Skeletal muscle cell (primary cell): ENCODE data around the gene CIB4.
"Not testable (repeated sequence)": the region's sequence is repeated elsewhere in the genome, so short reads cannot be mapped to it uniquely, and the experiment has no call there.

Source experiments
- DNase-seq: peaks from one replicate; pipeline ENCODE4 v3.0.0-alpha.2; 2010; ENCODE audit warnings: low read depth
- H3K4me3 ChIP-seq: 2 replicates; pipeline ENCODE4 v1.5.1; 2011; ENCODE audit warnings: low read depth, mild to moderate bottlenecking, control low read depth, low read length, moderate library complexity

Gene CIB4

DNA sequence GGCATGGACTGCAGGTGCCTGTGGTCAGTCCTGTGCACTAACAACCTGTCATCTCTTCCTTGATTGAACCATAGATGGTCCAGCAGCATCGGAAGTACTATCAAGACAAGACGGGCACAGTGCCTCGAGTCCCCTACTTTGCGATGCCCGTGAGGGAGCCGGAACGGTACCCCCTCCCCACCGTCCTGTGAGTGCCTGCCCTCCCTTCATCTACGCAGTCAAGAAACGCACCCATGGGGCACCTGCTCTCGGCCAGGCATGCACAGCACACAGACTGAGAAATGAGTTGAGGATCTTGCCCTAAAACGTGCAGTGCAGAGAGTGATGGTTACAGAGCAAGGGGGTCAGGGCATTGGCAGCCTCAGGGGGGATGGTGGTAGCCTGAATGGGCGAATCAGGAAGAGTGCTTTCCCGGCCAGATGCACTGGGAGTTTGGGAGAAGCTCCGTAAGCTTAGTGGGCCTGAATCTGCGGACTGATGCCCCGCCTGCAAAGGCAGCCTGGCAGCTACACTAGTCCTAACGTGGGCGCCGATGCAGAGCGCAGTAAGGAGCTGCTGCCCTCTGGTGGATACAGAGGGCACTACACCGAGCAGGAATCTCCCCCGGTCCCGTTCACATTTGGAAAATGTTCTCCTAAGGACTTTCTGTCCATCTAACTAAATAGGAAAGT lies 63.6 kb downstream of the CIB4 start:
- DNase-seq, result peak; percentile 4

DNA sequence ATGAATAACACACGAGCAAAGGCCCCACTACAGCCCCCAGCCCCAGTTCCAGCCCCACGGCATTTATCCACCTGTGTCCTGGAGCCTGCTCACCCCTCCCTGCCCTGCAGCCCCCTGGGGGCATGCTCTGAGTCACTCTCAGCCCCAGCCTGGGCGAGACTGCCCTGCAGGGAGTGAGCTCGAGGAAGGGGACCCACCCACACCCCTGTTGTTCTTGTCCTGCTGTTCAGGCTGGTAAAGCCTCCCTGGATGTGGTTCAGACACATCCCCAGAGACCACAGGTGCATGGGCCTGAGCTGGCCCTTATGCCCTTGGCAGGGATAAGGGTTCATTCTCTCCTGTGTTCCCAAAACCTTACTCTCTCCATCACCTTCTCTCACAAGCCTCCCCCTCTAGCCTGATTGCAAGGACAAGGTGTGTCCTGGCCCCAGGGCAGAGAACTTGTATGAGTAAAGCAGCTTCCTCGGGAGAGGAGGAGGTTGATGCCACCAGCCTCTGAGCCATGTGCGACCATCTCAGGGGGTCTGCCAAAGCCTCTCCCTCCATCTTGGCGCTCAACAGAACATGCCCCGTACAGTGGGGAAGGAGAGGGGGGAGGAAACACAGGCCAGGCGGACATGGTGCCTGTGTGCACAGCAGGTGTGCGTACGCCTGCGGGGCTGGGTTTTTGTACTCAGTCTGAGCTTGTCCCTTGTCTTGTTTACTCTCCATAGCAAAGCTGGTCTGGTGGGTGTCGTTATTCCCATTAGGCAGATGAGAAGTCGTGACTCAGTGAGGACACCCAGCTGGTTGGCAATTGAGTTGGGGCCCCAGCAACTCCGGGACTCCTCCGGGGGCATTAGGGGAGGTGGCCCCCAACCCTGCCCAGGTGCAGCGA lies 64.4 kb downstream of the CIB4 start:
- no peak overlapping the region for H3K4me3 ChIP-seq
- no peak for DNase-seq

More for the DNA sequence above, 63.6 kb downstream of the CIB4 start:
- no peak overlapping the region for H3K4me3 ChIP-seq

DNA sequence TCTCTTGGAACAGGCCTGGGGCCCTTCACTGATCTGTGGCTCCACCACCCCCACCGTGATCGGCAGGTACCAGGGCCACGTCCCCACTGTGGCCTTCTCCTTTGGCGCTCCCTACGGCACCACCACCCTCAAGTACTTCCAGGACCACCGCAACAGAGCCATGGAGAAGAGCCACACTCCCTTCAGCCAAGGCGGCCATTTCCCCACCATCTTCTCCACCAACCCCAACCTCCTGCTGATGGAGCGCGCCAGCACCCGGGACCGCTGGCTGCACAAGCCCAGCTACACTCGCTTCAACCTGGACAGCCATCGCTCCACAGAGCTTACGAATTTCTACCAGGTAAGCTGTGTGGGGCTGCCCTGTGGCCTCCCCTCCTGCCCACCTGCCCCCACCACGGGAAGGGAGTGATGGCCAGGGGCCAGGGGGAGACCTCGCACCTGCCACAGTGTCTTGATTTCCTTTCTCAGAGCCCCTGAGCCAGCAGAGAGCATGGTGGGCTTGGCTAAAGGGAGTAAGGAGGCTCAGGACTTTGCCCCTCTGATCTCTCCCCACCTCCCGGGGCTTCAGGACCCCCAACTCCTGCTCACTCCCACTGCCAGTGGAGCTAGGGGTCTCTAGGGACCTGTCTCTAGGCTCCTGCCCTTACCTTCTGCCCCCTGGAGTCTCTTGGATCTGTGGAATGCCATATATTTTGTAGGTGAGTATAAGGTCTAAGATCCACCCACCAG lies 65.2 kb downstream of the CIB4 start:
- H3K4me3 ChIP-seq, result no peak overlapping the region
- DNase-seq, result no peak

DNA sequence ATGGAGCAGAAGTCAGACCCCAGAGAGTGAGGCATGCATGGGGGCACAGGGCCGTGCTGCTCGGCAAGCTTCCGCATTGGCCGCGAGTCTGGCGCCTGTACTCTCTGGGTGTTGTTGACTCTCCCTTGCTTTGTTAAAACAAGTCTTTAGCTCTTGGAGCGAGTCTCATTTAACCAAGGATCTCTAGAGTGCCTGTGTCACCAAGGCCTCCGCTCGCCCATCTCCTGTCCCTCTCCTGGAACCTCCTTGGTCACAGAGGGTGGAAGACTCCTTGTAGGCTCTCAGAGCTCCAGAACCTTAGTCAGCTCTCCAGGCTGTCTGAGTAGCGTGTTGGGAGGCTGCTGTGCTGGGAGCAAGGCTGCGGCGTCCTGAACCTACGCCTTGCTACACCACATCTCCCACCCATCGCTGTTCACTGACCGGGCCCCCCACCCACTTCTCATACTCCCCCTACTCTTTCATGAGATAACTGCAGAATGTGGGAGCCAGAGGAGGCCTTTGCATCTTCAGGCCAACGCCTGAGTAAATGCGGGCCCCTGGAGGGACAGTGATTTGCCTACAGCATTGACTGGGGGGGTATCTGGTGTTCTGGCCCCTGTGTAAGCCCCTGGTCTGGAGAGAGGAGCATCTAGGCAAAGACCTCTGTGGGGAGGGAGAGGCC lies 66.1 kb downstream of the CIB4 start:
- H3K4me3 ChIP-seq, result no peak overlapping the region
- DNase-seq, result no peak

DNA sequence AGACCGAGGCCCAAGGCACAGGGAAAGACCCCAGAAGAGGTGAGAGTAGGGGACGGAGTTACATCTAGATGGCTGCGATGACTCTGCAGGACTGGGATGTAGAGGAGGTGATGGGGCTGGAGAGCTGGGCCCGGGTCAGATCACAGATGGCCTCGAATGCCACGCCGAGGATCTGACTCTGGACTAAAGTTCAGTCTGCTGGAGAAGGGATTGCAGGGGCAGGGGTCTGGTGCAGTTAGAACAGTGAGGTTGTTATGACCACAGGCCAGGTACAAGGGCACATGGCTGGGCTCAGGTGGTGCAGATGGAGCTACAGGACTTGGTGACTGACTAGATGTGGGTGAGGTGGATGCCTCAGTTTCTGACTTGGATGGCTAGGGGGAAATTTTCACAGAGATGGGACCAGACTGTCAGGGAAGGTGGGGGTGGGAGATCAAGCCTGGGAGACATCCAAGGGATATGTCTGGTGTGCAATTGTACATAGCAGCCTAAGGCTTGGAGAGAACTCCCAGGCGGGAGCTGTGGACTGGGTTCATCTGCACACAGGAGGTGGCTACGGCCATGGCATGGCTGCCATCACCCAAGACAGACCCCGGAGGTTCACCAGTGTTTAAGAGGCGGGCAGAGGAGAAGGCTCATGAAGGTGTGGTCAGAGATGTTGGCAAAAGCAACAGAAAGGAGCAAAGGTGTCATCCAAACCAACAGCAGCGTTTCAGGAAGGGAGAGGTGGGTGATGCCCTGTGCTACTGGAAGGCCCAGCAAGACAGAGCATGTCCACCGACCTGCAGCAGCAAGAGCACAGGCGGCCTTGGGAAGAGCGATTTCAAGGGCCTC lies 66.9 kb downstream of the CIB4 start:
- H3K4me3 ChIP-seq, result no peak overlapping the region
- DNase-seq, result no peak

DNA sequence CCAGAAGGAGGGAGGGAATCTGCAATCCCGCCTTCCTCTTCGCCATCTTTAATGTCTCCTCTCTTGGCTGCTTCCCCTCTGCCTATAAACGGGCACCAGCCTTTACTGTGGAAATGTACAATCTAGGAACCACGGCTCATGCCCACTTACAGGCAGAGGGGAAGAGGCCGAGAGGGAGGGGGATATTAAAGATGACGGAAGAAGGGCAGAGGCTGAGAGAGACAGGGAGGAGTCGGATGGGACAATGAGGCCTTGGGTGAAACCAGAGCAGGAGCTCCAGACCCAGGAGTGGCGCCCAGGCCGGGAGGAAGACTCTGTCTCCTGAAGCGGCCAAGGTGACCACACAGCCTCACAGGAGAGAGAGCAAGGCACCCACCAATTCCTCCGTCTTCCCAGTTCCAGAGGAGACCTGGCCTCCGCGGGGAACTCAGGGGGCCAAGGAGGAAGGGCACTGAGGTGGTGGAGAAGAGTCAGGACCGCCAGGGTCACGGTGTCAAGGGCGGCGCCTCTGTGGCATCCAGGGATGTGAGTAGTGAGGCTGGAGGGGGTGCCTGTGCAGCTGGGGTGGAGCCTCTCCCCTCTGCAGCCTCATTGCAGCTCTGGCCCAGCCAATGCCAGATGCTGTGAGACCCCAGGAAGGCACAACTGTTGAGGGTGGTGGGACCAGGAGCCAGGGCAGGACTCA lies 67.8 kb downstream of the CIB4 start:
- no peak for DNase-seq
- H3K4me3 ChIP-seq, result no peak overlapping the region

DNA sequence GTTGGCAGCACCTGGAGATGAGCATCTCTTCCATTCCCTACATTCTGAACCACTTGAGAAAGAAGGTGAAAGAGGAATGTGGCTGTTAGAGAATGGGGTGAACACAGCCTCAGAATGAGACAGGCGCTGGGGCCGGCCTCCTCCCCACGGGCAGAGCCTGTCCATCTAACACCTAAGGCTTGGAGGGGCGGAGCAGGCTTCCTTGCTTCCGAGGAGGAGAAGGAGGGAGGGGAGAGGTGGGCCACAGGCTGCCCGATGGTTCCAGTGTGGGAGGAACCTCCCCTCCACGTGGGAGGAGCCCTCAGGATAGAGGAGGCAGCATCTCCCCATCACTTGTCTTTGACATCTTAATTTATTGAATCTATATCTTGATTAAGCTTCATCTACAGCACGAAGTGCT lies 68.6 kb downstream of the CIB4 start:
- no peak overlapping the region for H3K4me3 ChIP-seq
- no peak for DNase-seq

DNA sequence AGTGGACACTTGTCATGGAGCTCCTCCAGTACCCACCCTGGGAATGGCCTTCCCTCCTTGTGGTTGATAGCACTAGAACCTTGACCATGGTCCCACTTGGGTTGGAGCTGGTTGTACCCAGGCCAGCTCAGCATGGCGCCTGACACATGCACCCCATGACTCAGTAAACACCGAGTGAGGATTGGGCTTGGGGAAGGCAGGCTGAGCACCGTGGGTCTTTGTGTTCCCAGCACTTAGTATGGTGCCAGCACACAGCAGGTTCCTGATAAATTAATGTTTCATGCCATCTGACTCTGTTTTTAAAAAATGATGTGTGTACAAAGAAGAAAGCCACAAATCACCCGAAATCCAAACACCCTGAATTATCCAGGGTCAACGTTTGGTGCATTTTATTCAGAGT lies 69.8 kb downstream of the CIB4 start:
- no peak overlapping the region for H3K4me3 ChIP-seq
- DNase-seq, result no peak

DNA sequence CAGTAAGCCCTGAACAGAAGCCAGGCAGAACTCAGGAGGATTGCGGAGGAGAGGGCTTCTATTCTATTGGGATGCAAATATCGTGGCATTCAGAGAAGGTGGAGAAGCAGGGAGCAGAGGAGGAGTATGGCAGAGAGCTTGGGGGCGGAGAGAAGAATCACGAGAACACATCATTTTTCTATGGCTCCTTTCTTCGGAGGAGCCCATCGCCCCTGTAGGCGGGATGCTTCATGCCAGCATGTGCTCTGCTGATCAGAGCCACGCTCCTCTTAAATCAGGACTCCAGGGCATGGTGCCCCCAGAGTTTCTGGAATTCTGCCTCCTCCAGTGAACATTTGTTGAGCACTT lies 71.1 kb downstream of the CIB4 start:
- no peak overlapping the region for H3K4me3 ChIP-seq
- no peak for DNase-seq

DNA sequence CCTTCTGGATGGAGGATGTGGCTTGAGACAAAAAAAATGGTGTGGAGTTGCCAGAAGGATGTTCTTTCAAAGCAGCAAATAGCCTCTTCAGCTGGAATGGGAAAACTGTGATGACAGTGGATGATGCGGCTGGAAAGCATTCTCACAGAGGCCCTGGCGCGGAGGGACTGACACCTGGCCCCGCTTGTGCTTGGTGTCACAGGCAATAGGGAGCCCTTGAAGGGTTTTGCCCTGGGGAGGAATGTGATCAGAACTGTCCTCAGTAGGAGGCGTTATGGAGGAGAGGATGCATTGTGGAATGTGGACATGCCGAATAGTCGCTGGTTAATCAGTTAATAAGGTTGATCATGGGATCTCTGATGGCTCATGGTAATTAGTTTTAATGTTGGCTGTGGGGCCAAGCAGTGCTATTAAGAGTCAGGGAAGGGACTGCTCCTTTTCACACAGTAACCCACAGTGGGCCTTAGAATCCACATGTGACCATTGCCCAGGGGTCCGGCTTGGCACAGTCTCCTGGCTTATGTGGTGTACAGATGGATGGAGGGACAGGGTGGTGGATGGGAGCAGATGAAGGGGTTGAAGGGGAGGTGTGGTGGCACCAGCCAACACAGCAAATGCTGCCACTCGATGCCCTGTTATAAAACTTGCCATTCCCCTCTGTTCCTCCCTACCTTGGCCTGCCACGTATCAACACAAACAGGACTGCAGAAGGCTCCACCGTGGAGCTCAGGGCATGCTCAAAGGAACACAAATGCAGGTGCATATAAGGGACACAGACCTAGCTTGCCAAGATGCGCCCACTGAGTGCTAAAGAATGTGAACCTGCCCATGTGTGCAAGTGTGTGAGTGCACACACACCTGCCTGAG lies 71.7 kb downstream of the CIB4 start:
- no peak for DNase-seq
- no peak overlapping the region for H3K4me3 ChIP-seq

DNA sequence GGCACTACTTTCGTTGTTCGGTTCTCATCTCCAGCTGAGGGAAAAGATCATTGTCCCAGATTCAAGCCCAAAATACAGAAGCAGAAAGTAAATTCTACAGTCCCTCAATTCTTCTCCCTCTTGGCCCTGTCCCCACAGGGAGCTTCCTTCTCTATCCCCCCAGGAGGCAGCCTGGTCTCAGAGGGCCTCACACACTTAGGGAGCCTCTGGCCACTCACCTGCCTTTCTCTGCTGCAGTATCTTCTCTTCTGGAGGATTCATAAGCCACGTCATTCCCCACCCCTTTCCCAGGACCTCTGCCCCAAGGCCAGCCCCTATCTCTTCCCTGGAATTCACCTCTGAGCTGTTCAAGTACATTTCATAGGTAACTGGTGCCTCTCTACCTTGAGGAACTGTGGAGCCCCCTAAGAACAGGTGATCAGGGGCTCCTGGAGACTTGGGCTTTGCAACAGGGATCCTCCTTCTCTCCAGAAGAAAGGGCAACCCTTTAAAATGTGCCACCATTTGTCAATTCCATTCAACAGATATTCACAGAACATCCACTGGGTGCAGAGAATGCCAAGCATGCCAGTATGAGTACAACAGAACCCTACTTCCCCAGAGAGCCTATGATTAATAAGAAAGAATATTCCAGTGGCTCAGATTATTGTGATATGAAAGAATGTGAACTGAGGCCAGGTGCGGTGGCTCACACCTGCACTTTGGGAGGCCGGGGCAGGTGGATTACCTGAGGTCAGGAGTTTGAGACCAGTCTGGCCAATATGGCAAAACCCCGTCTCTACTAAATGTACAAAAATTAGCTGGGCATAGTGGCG lies 72.9 kb downstream of the CIB4 start:
- no peak overlapping the region for H3K4me3 ChIP-seq
- DNase-seq, result no peak

DNA sequence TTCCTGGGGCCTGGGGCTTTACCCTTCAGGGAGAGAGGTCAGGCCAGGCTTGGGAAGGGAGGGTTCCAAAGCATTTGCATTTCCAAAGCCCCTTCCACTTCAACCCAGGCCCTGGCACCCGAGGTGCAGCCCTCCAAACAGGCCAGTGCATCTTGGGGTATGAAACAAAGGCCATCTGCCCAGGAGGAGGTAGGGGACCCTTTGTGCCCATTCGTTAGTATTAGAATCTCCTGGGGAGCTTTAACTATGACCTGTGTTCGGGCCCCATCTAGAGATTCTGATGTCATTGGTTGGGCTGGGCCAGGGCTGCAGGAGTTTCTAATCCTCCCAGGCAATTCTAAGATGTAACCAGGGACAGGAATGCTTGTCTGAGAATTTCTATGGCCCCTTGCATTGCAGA lies 73.6 kb downstream of the CIB4 start:
- no peak for DNase-seq
- H3K4me3 ChIP-seq, result no peak overlapping the region

DNA sequence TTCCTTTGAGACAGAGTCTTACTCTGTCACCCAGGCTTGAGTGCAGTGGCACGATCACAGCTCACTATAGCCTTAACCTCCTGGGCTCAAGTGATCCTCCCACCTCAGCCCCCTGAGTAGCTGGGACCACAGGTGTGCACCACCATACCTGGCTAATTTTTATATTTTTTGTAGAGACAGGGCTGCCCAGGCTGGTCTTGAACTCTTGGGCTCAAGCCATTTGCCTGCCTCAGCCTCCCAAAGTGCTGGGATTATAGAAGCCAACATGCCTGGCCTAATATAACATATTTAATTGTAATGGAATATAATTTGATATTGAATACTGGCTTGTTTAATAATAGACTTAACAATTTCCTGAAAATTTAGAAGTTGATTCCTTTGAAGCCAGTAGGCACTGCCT lies 74.4 kb downstream of the CIB4 start:
- DNase-seq, H3K4me3 ChIP-seq: not testable (repeated sequence)

DNA sequence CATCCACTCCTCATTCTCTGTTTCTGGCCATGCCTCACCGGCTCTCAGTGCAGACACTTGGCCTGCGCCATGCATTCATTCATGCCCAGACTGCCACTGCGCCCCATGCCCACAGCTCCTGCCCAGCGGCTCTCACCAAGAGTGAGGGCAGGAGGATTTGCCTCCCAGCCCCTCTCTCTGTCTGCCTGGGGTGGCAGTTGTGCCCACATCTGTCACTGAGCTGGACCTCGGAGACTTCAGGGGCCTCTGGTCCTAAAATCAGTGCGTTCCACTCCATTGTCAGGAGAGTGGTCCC lies 75.1 kb downstream of the CIB4 start:
- DNase-seq, result no peak
- H3K4me3 ChIP-seq, result no peak overlapping the region

DNA sequence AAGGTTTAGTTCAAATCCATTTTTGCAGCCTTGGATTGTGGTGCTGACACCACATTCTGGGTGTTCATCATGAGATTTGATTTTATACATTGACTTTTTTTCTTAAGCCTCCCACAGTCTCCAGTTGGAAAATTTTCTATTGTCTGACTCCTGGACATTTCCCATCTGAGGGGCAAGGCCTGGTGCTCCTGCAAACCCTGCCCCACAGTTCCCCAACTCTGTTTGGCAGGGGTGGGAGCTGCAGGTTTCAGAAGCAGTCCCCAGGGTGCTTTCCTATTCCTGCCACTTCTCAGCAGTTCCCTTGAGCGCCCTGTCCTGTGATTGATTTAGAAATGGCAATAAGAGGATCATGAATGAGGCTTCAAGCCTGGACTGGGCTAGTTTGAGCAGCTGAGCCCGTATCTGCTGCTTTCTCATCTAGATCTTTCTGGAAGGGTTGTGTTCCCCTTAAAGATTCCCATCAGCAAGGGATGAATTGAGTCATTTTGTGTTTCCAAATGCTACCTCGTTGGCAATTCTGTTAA lies 77.0 kb downstream of the CIB4 start:
- DNase-seq, result no peak

DNA sequence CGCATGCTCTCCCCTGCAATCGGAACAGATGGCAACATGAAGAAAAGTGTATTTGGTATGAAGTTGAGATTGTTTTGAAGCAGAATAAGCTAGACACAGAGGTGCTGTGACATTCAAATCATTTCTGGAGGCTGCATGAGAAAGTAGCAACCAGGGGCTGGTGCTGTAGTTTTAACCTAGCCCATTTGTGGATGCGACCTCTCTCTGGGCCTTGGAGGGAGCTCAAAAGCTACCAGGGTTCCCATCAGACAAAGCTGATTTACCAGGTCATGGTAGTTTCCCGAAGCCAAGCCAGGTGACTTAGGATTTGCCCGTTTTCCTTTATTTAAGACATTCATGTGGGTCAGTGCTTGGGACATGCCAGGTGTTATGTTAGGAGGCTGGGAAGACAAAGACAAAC lies 77.5 kb downstream of the CIB4 start:
- DNase-seq, result no peak

More for the DNA sequence above, 77.0 kb downstream of the CIB4 start:
- H3K4me3 ChIP-seq, result no peak overlapping the region

More for the DNA sequence above, 77.5 kb downstream of the CIB4 start:
- no peak overlapping the region for H3K4me3 ChIP-seq
